K562 (cell line): ENCODE data around the gene HSD17B3.

Experiments used
- CBFA2T3 ChIP-seq: fragments of 450-650 bp; IDR thresholded peaks from 2 replicates; pipeline ENCODE4 v1.6.1; 2017
- EP300 ChIP-seq: IDR thresholded peaks from 2 replicates; pipeline ENCODE4 v1.6.1; 2012; ENCODE audit warnings: low read length, improper control_type of control experiment
- HDAC6 ChIP-seq: IDR thresholded peaks from 2 replicates; pipeline ENCODE4 v1.6.1; 2012; ENCODE audit warnings: low read depth, mild to moderate bottlenecking, control low read depth, inconsistent platforms, low read length, moderate library complexity
- MNT ChIP-seq, 2 experiments: fragments of 450-650 bp; conservative IDR thresholded peaks; 2 replicates each; pipeline ENCODE4 v1.6.1; 2017; ENCODE audit warnings: mild to moderate bottlenecking in 2 of 2, moderate library complexity in 2 of 2
- POLR2A ChIP-seq: fragments of 450-650 bp; conservative IDR thresholded peaks from 2 replicates; pipeline ENCODE4 v1.6.1; 2016
- STAT5A ChIP-seq: IDR thresholded peaks from 2 replicates; pipeline ENCODE4 v1.6.1; 2012; ENCODE audit warnings: low read length, inconsistent platforms, borderline replicate concordance

- TF ChIP-seq EP300 (no peak), STAT5A (no peak), MNT (conservative IDR thresholded peaks at IDR 0.05) (no peak), HDAC6 (no peak), CBFA2T3 (no peak), POLR2A (no peak)
Measured at GRCh38 chr9:96186591-96187011, 115.4 kb downstream of the HSD17B3 start.
